ENCODE measurements around the gene SSTR4.

DNA sequence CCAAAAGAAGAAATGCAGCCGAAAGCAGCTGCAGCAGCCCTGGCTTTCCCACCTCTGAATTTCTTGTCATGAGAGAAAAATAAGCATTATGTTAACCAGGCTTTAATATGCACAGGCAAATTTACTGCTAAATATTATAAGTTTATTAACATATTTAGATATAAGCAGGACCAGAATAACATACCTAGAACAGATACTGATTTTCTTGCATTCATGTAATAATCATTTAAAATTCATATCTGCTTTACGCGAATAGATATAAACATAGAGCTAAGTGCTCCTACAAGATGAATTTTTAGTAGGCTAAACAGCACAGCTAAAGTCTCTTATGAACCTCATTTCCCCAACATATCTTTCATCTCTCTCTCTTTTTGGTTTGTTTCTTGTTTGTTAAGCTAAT is 36.3 kb downstream of the SSTR4 start:
- TF ChIP-seq EZH2phosphoT487 (conservative IDR thresholded peaks at IDR 0.05; ENCODE audit: low read length) (no peak), CTCF (IDR thresholded peaks at IDR 0.05; ENCODE audit: insufficient read depth, low read length, poor library complexity, severe bottlenecking) (no peak)

Data from SU-DHL-6 (cell line).